Measurements from ENCODE around the gene RABL6.

GRCh38 chr9:136847826-136848392 lies 40.2 kb downstream of the RABL6 start:
- TF ChIP-seq CTCF (IDR thresholded peaks at IDR 0.05), result no peak
- no peak for TF ChIP-seq POLR2A (IDR thresholded peaks at IDR 0.05)
